ENCODE results near the gene TAS2R42.

Gene TAS2R42

DNA sequence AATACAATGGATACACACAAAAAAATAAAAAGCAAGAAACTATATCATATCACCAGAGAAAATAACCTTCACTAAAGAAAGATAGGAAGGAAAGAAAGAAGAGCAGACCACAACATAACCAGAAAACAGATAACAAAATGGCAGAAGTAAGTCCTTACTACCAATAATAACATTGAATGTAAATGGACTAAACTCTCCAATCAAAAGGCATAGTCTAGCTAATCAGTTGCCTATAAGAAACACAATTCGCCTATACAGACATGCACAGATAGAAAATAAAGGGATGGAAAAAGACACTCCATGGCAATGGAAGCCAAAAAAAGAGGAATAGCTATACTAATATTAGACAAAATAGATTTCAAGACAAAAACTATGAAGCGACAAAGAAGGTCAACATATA, 43.4 kb downstream of the TAS2R42 start:
- no peak for DNase-seq

DNA sequence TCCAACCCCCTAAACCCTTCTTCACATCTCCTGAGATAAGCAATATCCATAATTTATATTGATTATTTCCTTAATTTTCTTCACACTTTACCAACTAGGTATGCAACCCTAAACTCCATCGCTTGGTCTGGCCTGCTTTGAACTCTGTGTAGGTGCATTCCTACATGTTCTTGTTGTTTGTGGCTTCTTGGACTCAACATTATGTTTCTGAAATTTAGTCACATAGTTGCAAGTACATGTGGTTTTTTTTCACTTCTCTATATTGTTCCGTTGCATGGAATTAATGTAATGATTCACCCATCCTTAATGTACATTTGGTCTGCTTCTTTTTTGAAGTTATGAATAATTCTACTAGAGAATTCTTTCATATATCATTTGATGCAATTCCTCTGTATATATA, 50.7 kb downstream of the TAS2R42 start:
- no peak for DNase-seq
